ENCODE results near the gene HUS1. TPM values are rescaled to one million over a fixed set of nuclear protein-coding genes. Genes with fewer than 3 reads are reported as not detected.
"Not testable (repeated sequence)": the region's sequence is repeated elsewhere in the genome, so short reads cannot be mapped to it uniquely, and the experiment has no call there.

HUS1 gene
- total and polyA plus RNA-seq, 2 of the 4 experiments (the other 2 are of a cell fraction), result 16.2 to 18.3 TPM

DNA sequence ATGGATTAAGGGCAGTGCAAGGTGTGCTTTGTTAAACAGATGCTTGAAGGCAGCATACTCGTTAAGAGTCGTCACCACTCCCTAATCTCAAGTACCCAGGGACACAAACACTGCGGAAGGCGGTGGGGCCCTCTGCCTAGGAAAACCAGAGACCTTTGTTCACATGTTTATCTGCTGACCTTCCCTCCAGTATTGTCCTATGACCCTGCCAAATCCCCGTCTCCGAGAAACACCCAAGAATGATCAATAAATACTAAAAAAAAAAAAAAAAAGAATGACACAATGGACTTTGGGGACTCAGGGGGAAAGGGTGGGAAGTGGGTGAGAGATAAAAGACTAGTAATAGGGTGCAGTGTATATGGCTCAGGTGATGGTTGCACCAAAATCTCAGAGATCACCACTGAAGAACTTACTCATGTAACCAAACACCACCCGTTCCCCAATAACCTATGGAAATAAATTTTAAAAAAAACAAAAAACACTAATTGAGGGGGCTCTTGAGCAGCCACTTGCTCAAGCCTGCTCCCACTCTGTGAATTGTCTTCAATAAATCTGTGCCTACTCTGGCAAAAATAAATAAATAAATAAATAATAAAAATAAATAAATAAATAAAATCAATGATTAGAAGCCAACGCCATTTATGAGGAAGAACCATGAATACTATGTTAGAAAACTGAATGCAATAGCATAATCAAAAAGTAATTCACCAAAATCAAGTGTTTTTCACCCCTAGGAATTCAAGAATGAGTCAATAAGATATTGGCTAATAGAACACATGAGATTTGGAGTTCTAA, 56.1 kb downstream of the HUS1 start:
- H4K5ac ChIP-seq (ENCODE audit: low read depth, low read length); H4K20me1 ChIP-seq (ENCODE audit: insufficient read depth, low read length); H3K27ac ChIP-seq (ENCODE audit: insufficient read depth, low read length); H4K91ac ChIP-seq (ENCODE audit: insufficient read depth, low read depth, low read length); POLR2A ChIA-PET (ENCODE audit: unreplicated experiment); H2BK15ac ChIP-seq (ENCODE audit: low read depth, low read length); intact Hi-C loops (cut with micrococcal nuclease); H3K9ac ChIP-seq (ENCODE audit: low read depth, low read length); H3K27me3 ChIP-seq (ENCODE audit: control insufficient read depth, insufficient read depth, low read length); H3K36me3 ChIP-seq (ENCODE audit: control insufficient read depth, insufficient read depth, low read length); in situ Hi-C loops (cut with MboI; ENCODE audit: low sequenced_read_pairs); H2BK120ac ChIP-seq (ENCODE audit: low read depth, low read length); H3K9me1 ChIP-seq (ENCODE audit: insufficient read depth, low read length); H3K14ac ChIP-seq (replicated peaks; ENCODE audit: low read depth, low read length); H3K4me2 ChIP-seq (ENCODE audit: low read depth, low read length); BruUV-seq (replicated peaks); H3K4me3 ChIP-seq (ENCODE audit: insufficient read depth, low read depth, low read length); H2BK20ac ChIP-seq (ENCODE audit: low read depth, low read length); H2BK5ac ChIP-seq (ENCODE audit: low read depth, low read length, poor library complexity, severe bottlenecking); H3K23ac ChIP-seq (ENCODE audit: low read depth, low read length); ATAC-seq (ENCODE audit: low read depth); H3K4ac ChIP-seq (ENCODE audit: low read depth, low read length); dilution Hi-C loops (cut with HindIII; ENCODE audit: low sequenced_read_pairs, unreplicated experiment); H3K4me1 ChIP-seq (ENCODE audit: control insufficient read depth, insufficient read depth, low read length); H3K9me3 ChIP-seq (ENCODE audit: control insufficient read depth, insufficient read depth, low read length); H3K56ac ChIP-seq (ENCODE audit: extremely low read depth, insufficient read depth, low read length); DNase-seq; H4K8ac ChIP-seq (ENCODE audit: low read depth in 2 of 2, low read length in 2 of 2); H3K18ac ChIP-seq (ENCODE audit: low read depth, low read length); H2AFZ ChIP-seq (replicated peaks; ENCODE audit: low read length, poor library complexity); H3K79me1 ChIP-seq (ENCODE audit: low read depth in 1 of 2, low read length in 2 of 2); H2AK5ac ChIP-seq (ENCODE audit: low read depth, low read length); H2AK9ac ChIP-seq (replicated peaks; ENCODE audit: low read depth, low read length, poor library complexity): not testable (repeated sequence)
- WGBS, 2 experiments (ENCODE audit: extremely low coverage in 2 of 2, insufficient read length in 1 of 2), result no CpG with 5 or more reads among the region's 8 CpGs
- CTCF ChIA-PET, result interaction anchor here (0.7 kb wide), 1 partner anchor 16 kb away, joined by 3 read pairs; no protein-coding TSS in a partner anchor

DNA sequence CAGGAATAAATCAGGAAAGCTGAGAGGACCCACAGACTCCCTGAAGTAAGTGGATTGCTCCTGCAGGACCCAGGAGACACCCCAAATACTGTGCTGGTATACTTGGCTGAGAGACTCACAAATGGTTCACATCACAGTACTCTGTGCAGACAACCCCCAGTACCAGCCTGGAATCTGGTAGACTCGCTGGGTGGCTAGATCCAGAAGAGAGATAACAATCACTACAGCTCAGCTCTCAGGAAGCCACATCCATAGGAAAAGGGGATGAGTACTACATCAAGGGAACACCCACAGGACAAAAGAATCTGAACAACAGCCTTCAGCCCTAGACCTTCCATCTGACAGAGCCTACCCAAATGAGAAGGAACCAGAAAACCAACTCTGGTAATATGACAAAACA, 62.9 kb downstream of the HUS1 start:
- POLR2A ChIA-PET (ENCODE audit: unreplicated experiment); H3K4me3 ChIP-seq (ENCODE audit: insufficient read depth, low read depth, low read length); CTCF ChIA-PET; H3K4ac ChIP-seq (ENCODE audit: low read depth, low read length); H3K79me1 ChIP-seq (ENCODE audit: low read depth in 1 of 2, low read length in 2 of 2); H4K5ac ChIP-seq (ENCODE audit: low read depth, low read length); H2AFZ ChIP-seq (replicated peaks; ENCODE audit: low read length, poor library complexity); H2AK9ac ChIP-seq (replicated peaks; ENCODE audit: low read depth, low read length, poor library complexity); H4K20me1 ChIP-seq (ENCODE audit: insufficient read depth, low read length); H3K9ac ChIP-seq (ENCODE audit: low read depth, low read length); H4K91ac ChIP-seq (ENCODE audit: insufficient read depth, low read depth, low read length); H3K56ac ChIP-seq (ENCODE audit: extremely low read depth, insufficient read depth, low read length); H3K4me1 ChIP-seq (ENCODE audit: control insufficient read depth, insufficient read depth, low read length); ATAC-seq (ENCODE audit: low read depth); H3K4me2 ChIP-seq (ENCODE audit: low read depth, low read length); dilution Hi-C loops (cut with HindIII; ENCODE audit: low sequenced_read_pairs, unreplicated experiment); H2BK120ac ChIP-seq (ENCODE audit: low read depth, low read length); H2BK5ac ChIP-seq (ENCODE audit: low read depth, low read length, poor library complexity, severe bottlenecking); H3K18ac ChIP-seq (ENCODE audit: low read depth, low read length); BruUV-seq (replicated peaks); H3K27ac ChIP-seq (ENCODE audit: insufficient read depth, low read length); H4K8ac ChIP-seq (ENCODE audit: low read depth in 2 of 2, low read length in 2 of 2); DNase-seq; H3K9me1 ChIP-seq (ENCODE audit: insufficient read depth, low read length); H2BK20ac ChIP-seq (ENCODE audit: low read depth, low read length); H3K36me3 ChIP-seq (ENCODE audit: control insufficient read depth, insufficient read depth, low read length); H3K9me3 ChIP-seq (ENCODE audit: control insufficient read depth, insufficient read depth, low read length); H3K14ac ChIP-seq (replicated peaks; ENCODE audit: low read depth, low read length); H2AK5ac ChIP-seq (ENCODE audit: low read depth, low read length); intact Hi-C loops (cut with micrococcal nuclease); H2BK15ac ChIP-seq (ENCODE audit: low read depth, low read length); in situ Hi-C loops (cut with MboI; ENCODE audit: low sequenced_read_pairs); H3K23ac ChIP-seq (ENCODE audit: low read depth, low read length): not testable (repeated sequence)
- no CpG with 5 or more reads among the region's 1 CpG for WGBS, 2 experiments (ENCODE audit: extremely low coverage in 2 of 2, insufficient read length in 1 of 2)
- H3K27me3 ChIP-seq (ENCODE audit: control insufficient read depth, insufficient read depth, low read length), result peaks cover 30% of the 10 kb centered on the region
